ENCODE results near the gene ZBTB25.
"Not testable (repeated sequence)": the region's sequence is repeated elsewhere in the genome, so short reads cannot be mapped to it uniquely, and the experiment has no call there.

Gene ZBTB25, protein sequence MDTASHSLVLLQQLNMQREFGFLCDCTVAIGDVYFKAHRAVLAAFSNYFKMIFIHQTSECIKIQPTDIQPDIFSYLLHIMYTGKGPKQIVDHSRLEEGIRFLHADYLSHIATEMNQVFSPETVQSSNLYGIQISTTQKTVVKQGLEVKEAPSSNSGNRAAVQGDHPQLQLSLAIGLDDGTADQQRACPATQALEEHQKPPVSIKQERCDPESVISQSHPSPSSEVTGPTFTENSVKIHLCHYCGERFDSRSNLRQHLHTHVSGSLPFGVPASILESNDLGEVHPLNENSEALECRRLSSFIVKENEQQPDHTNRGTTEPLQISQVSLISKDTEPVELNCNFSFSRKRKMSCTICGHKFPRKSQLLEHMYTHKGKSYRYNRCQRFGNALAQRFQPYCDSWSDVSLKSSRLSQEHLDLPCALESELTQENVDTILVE

DNA sequence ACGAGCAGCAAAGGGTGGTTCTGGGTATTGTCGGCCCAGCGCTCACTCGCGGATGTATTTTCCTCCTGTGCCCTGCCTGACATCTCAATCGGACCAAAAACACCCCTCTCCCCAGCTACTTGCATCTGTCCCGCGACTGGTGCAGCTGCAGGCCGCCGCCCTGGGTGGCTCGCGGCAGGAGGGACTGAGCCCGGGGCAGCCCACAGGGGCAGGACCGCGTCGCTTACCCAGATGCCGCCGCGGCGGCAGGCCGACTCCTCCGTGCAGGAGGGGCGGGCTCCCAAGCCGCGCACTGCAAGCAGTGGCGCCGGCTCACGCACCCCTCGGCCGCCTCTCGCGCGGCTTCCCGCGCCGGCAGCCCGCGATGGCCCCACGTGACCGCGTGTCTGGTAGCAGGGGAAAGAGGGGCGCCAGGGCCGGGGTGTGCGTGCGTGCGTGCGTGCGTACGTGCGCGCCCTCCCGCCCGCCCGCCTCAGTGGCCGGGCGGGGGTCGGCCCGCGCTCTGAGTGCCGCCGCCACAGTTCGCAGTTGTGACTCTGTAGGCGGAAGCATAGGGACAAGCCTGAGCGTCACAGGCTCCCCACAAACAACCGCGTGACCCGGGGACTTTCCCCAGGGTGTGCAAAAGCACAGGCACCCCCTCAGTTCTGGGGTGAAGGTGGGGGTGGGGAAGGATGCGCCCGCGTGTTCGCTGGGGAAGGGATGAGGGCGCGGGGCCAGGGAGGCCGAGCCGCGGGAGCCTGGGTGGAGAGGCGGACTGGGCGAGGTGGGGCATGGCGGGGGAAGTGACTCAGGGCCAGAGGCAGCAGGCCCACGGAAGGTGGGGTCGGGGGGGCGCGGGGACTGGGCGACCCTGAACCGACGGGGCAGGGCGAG lies at the start of gene ZBTB25:
Gene ZBTB25, minus strand, starts transcription at position 405 of the 876 bp plus-strand sequence. CDS start 13,305 bp downstream, outside the sequence.
- peak; percentile 94 for DNase-seq

DNA sequence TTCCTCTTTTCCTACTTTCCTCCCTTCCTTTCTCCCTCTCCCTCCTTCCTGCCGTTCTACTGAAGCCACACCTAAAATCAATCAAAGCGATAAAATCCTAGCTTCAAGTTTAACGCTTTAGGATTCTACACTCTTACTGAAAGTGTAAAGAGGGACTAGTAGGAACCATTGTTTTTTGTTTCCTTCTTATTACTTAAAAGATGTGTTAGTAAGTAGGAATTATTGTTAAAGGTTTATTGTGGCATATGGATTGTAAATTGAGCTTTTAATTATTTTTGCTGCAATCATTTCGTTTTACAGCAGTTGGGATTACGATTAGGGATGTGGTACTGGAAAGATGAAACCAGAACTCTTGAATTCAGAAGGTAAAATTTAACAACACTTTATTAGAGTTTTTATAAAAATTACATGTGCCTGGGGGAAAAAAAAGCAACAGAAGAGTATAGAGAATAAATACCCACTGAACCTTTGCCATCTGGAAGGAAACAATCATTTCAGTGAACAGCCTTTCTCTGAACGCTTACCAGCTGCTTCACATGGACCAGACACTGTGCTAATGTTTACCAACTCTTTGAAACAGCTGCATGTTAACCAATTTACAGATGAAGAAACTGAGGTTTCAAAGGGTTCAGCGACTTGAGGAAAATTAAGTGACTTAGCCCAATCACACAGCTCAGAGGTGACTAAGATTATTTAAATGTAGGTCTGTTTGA lies 47.1 kb upstream of the ZBTB25 start:
- DNase-seq: no peak

DNA sequence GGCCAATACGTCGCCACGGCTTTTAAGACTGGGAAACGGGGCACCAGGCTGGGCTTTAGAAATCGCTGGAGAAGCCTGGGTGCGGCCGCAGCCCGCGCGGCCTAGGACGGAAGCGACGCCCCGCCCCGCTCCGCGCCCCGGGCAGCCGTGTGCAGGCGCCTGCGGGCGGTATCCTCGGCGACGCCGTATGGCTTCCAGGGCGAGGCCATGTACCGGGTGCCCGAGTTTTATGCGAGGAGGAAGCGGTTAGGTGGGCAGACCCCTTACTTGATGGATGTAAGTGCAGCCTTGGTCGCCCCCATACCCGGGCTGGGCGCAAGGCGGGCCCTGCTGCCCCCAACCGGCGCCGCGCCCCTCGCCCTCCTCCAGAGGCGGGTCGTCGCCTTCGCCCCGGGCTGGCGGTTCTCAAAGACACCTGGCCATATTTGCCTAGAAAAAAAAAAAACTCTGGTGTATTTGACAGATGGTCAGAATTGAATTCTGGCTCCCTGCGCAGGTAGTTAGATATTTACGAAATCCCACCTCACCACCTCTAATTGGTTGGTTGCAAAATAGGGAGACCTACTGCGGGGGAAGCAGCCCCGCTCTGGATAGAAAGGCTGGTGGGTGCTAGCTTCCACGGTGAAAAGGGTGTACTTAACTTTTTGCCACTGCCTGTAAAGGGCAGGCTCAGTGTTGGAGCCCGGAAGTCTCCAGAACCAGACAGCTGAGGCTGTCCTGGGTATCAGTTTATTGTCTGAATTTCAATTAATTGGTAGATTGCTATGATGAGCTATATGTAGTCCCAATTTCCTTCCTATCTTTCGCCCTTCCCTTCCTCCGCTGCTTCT lies 46.4 kb upstream of the ZBTB25 start, which contains the start of gene PPP1R36:
Gene PPP1R36, plus strand, starts transcription at position 171 of the 830 bp plus-strand sequence. Its CDS starts 37 bp downstream, at position 208.
- DNase-seq: peak; percentile 40

DNA sequence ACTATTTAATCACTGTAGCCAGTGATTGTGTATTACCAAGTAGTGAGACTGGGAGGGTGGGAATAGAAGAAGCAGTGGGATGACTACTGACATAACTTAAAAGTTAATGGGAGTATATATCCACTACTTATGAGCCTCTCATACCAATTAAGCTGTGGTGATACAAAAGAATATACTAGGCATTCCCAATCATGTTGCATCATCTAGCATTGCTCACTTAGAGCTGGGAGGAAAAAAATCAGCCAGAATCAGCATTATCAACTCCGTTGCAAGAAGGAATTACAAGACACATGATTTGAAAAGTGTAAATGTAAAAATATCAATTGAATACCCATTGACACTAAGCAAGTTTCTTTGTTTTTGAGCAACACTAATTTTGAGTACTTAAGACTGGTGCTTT lies 45.4 kb upstream of the ZBTB25 start:
- DNase-seq: no peak

DNA sequence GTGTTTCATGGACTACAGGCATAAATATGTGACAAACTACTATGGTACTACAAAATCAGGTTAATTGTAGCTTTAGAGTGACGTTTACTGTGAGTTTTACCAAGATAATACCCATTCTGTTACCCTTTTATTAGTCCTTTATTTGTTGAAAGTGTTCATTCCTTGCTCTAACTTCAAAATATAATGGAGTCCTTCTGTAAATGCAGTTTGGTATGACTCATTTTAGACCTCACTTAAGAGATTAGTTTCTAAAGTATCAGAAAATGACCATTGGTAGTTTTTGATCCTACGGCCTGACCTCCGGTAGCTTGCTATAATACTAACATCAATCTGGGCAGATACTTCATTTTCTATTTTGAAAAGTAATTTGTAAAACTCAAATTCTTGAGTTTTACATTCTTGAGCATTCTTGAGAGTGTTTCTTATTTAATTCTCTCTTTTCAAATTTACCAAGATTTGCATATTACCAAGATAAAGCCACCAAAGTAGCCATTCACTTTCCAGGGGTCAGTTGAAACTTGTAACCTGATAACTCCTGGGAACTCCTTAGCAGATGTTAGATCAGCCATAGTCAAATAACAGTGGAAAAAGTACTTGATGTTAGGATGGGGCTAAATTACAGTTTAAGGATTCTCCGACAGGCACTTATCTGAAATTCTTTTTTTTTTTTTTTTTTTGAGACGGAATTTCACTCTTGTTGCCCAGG lies 41.1 kb upstream of the ZBTB25 start:
- DNase-seq: no peak

DNA sequence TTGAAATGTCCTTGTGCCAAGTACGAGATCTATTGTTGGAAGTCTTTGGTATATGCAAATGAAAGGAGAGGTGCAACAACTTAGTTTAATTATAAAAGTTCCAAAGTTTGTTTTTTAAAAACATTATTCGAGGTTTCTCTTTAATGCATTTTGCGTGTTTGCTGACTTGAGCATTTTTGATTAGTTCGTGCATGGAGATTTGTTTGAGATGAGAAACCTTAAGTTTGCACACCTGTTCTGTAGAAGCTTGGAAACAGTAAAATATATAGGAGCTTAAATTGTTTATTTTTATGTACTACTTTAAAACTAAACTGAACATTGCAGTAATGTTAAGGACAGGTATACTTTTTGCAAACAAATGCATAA lies 39.2 kb upstream of the ZBTB25 start:
- DNase-seq: no peak

DNA sequence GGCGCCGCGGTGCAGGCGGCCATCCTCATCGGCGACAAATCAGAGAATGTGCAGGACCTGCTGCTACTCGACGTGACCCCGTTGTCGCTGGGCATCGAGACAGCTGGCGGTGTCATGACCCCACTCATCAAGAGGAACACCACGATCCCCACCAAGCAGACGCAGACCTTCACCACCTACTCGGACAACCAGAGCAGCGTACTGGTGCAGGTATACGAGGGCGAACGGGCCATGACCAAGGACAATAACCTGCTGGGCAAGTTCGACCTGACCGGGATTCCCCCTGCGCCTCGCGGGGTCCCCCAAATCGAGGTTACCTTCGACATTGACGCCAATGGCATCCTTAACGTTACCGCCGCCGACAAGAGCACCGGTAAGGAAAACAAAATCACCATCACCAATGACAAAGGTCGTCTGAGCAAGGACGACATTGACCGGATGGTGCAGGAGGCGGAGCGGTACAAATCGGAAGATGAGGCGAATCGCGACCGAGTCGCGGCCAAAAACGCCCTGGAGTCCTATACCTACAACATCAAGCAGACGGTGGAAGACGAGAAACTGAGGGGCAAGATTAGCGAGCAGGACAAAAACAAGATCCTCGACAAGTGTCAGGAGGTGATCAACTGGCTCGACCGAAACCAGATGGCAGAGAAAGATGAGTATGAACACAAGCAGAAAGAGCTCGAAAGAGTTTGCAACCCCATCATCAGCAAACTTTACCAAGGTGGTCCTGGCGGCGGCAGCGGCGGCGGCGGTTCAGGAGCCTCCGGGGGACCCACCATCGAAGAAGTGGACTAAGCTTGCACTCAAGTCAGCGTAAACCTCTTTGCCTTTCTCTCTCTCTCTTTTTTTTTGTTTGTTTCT lies 38.6 kb upstream of the ZBTB25 start:
- no peak for DNase-seq

DNA sequence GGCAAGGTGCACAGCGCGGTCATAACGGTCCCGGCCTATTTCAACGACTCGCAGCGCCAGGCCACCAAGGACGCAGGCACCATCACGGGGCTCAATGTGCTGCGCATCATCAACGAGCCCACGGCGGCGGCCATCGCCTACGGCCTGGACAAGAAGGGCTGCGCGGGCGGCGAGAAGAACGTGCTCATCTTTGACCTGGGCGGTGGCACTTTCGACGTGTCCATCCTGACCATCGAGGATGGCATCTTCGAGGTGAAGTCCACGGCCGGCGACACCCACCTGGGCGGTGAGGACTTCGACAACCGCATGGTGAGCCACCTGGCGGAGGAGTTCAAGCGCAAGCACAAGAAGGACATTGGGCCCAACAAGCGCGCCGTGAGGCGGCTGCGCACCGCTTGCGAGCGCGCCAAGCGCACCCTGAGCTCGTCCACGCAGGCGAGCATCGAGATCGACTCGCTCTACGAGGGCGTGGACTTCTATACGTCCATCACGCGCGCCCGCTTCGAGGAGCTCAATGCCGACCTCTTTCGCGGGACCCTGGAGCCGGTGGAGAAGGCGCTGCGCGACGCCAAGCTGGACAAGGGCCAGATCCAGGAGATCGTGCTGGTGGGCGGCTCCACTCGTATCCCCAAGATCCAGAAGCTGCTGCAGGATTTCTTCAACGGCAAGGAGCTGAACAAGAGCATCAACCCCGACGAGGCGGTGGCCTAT lies 37.8 kb upstream of the ZBTB25 start:
- DNase-seq: no peak

DNA sequence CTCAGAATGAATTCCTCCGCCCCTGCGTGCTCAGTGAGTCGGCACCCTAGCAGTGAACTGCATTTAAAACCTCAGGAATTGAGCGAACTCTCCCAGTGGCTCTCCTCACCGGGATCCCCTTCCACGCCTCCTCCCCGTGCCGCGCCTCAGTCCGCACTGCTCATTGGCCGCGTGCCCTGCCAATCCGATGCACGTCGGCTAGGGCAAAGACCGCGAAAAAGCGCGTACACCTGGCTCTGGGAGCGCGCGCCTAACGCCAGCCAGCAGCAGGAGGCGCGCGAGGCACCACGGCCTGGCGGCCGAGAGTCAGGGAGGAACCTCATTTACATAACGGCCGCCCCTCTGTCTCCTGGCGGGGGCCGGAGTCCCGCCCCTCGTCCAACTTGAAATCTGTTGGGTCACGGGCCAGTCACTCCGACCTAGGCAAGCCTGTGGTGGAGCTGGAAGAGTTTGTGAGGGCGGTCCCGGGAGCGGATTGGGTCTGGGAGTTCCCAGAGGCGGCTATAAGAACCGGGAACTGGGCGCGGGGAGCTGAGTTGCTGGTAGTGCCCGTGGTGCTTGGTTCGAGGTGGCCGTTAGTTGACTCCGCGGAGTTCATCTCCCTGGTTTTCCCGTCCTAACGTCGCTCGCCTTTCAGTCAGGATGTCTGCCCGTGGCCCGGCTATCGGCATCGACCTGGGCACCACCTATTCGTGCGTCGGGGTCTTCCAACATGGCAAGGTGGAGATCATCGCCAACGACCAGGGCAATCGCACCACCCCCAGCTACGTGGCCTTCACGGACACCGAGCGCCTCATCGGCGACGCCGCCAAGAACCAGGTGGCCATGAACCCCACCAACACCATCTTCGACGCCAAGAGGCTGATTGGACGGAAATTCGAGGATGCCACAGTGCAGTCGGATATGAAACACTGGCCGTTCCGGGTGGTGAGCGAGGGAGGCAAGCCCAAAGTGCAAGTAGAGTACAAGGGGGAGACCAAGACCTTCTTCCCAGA lies 36.9 kb upstream of the ZBTB25 start, which contains the start of gene HSPA2:
Gene HSPA2, plus strand, starts transcription at position 534 of the 995 bp plus-strand sequence. Its CDS starts 109 bp downstream, at position 643.
- DNase-seq: peak; percentile 95

DNA sequence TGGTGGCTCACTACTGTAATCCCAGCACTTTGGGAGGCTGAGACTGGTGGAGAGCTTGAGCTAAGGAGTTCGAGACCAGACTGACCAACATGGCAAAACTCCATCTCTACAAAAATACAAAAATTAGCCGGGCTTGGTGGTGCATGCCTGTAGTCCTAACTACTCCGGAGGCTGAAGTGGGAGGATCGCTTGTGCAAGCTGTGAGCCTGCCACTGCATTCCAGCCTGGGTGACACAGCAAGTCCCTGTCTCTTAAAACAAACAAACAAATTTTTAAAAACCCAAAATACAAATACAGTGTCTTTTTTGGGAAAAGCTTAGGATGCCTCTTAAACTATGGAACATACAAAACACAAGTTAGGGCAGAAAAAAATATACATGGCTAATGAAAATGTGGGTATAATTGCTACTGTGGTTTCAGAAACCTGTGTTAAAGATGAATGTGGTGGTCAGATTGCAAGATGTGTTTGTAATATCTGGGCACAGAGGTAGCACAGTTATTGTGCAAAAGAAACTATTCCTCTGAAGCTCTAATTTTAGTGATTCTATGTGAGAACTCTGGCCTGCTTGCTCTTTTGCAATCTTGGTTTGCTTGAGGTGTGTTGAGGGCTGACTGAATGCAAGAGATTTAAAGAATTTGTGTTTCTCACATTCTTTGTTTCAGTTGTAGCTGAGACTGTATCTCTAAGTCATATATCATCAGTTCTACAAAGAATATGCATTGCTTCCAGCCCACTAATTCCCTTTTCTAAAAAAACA lies 33.0 kb upstream of the ZBTB25 start:
- no peak for DNase-seq

DNA sequence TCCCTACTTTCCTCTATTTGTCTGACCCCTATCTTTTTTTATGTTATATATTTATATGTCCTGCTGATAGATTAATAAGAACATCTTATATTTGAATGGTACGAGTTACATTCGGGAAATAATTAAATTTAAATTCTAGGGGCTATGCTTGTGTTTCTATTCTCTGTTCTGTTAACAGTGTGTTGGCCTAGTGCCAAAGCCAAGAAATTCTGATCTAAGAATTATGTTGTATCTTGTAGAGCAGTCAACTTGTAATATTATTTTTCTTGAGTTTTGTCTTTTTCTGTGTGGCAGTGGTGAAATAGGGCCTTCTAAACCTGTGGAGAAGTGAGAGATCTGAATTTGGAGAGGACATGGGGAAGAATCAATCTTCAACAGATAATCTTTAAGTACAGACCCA lies 27.9 kb upstream of the ZBTB25 start:
- DNase-seq: no peak

DNA sequence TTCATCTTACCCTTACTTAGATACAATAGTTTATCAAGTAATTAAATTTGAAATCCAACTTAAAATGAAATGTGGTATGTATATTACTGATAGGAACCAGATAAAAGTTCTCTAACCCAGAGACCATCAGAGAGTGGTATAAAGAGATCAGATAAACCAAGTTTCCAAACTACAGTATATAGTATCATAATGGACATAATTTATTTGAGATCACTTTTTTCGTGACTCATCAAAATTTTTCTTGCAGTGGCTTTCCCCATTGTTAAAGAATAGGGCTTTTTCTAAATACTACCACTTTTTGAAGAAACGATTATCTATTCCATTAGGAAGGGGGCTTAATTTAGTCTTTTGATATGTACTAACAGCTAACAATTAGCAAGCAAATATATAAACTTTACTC lies 21.7 kb upstream of the ZBTB25 start:
- no peak for DNase-seq

DNA sequence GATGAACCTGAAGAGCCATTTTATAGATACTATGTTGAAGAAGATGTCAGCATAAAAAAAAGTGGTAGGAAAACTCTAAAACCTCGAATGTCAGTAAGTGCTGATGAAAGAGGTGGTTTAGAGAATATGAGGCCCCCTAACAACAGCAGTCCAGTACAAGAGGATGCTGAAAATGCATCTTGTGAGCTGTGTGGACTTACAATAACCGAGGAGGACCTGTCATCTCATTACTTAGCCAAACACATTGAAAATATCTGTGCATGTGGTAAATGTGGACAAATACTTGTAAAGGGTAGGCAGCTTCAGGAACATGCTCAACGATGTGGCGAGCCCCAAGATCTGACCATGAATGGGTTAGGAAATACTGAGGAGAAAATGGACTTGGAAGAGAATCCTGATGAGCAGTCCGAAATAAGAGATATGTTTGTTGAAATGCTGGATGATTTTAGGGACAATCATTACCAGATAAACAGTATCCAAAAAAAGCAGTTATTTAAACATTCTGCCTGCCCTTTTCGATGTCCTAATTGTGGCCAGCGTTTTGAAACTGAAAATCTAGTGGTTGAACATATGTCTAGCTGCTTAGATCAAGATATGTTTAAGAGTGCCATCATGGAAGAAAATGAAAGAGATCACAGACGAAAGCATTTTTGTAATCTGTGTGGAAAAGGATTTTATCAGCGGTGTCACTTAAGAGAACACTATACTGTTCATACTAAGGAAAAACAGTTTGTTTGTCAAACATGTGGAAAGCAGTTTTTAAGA lies 19.1 kb upstream of the ZBTB25 start:
- no peak for DNase-seq

DNA sequence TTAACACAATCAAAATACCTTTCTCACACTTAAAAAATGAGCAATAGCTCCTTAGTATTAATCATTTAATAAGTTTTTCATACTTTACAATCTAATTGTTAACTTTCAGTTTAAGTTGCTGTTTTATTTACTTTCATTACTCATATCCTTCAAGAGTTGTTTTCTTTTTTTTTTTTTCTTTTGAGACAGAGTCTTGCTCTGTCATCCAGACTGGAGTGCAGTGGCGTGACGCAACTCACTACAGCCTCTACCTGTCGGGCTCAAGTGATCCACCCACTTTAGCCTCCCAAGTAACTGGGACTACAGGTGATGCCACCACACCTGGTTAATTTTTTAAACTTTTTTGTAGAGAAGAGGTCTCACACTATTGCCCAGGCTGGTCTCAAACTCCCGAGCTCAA lies 17.1 kb upstream of the ZBTB25 start:
- DNase-seq: no peak

DNA sequence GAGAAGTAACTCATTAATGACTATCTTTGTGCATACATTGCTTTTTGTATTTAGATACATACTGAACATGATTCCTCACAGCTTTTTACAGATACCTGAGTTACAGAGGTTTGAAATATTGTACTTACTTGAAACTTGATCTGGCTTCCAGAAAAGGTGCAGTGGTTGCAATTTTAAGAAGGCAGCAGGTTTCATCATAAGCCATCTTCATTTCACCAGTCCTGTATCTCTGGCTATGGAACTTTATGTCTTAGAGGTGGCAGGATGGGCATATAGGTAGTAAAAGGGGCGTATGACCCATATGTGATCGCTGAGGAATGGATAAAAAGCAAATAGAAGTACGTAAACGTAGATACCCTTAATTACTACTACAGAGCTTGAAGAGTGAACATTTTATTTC lies 14.6 kb upstream of the ZBTB25 start:
- no peak for DNase-seq

DNA sequence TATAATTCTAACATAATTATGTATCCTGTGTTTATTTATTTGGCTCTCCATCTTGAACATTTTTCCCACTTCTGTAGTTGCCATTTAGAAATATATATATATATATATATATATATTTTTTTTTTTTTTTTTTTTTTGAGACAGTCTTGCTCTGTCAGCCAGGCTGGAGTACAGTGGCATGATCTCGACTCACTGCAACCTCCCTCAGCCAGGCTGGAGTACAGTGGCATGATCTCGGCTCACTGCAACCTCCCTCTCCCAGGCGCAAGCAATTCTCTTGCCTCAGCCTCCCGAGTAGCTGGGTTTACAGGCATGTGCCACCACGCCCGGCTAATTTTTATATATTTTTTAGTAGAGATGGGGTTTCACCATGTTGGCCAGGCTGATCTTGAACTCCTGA lies 14.0 kb upstream of the ZBTB25 start:
- DNase-seq: not testable (repeated sequence)

DNA sequence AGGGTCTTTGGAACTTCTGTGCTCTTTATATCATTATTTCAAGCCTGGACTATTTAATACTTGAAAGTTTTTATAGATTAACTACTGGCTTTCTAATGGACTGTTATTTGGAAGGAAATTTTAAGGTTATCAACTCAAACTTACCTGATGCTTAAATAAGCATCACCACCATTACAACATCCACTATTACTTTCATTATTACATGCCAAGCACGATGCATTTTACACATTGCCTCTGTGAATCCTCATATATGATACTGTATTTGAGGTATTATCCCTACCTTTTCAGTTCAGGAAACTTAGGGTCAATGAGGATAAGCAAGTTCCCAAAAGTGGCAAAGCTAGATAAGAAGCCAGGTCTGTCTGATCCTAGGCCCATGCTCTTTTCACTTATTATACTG lies 13.3 kb upstream of the ZBTB25 start:
- DNase-seq: no peak
